Panc1 (cell line): ENCODE data around the gene GNAT3.

Experiments
- TF ChIP-seq, protein P1 (sequence below), 2 experiments: IDR thresholded peaks; 2 replicates each; pipeline ENCODE4 v1.6.1; 2011 to 2012; ENCODE audit warnings: low read depth in 2 of 2, control low read depth in 1 of 2, low read length in 1 of 2, mild to moderate bottlenecking in 1 of 2, moderate library complexity in 1 of 2; ENCODE audit not compliant: insufficient read depth in 1 of 2
- TF ChIP-seq, protein P2 (sequence below): fragments of 450-650 bp; IDR thresholded peaks from 2 replicates; pipeline ENCODE4 v1.5.1; 2017; ENCODE audit warnings: mild to moderate bottlenecking

- TF ChIP-seq, protein P1, sequence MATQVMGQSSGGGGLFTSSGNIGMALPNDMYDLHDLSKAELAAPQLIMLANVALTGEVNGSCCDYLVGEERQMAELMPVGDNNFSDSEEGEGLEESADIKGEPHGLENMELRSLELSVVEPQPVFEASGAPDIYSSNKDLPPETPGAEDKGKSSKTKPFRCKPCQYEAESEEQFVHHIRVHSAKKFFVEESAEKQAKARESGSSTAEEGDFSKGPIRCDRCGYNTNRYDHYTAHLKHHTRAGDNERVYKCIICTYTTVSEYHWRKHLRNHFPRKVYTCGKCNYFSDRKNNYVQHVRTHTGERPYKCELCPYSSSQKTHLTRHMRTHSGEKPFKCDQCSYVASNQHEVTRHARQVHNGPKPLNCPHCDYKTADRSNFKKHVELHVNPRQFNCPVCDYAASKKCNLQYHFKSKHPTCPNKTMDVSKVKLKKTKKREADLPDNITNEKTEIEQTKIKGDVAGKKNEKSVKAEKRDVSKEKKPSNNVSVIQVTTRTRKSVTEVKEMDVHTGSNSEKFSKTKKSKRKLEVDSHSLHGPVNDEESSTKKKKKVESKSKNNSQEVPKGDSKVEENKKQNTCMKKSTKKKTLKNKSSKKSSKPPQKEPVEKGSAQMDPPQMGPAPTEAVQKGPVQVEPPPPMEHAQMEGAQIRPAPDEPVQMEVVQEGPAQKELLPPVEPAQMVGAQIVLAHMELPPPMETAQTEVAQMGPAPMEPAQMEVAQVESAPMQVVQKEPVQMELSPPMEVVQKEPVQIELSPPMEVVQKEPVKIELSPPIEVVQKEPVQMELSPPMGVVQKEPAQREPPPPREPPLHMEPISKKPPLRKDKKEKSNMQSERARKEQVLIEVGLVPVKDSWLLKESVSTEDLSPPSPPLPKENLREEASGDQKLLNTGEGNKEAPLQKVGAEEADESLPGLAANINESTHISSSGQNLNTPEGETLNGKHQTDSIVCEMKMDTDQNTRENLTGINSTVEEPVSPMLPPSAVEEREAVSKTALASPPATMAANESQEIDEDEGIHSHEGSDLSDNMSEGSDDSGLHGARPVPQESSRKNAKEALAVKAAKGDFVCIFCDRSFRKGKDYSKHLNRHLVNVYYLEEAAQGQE (IDR thresholded peaks at IDR 0.05; ENCODE audit: insufficient read depth in 1 of 2, low read depth in 2 of 2, low read length in 1 of 2) = no peak
- TF ChIP-seq, protein P2, sequence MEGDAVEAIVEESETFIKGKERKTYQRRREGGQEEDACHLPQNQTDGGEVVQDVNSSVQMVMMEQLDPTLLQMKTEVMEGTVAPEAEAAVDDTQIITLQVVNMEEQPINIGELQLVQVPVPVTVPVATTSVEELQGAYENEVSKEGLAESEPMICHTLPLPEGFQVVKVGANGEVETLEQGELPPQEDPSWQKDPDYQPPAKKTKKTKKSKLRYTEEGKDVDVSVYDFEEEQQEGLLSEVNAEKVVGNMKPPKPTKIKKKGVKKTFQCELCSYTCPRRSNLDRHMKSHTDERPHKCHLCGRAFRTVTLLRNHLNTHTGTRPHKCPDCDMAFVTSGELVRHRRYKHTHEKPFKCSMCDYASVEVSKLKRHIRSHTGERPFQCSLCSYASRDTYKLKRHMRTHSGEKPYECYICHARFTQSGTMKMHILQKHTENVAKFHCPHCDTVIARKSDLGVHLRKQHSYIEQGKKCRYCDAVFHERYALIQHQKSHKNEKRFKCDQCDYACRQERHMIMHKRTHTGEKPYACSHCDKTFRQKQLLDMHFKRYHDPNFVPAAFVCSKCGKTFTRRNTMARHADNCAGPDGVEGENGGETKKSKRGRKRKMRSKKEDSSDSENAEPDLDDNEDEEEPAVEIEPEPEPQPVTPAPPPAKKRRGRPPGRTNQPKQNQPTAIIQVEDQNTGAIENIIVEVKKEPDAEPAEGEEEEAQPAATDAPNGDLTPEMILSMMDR = no peak
Measured at GRCh38 chr7:80444811-80445210, 67.1 kb downstream of the GNAT3 start.
